H9 (cell line): Measurements from ENCODE around the gene METTL25B. TPM values are rescaled to one million over a fixed set of nuclear protein-coding genes. Genes with fewer than 3 reads are reported as not detected.

Experiments used
- DNase-seq: peaks from one replicate; pipeline ENCODE4 v3.0.0-alpha.2; 2017
- H2AFZ ChIP-seq: one replicate; pipeline ENCODE4 v1.6.1; 2013; ENCODE audit warnings: mild to moderate bottlenecking, low read length, control low read depth, moderate library complexity
- H2AK5ac ChIP-seq: 2 replicates; pipeline ENCODE4 v1.6.1; 2013; ENCODE audit warnings: low read length, control low read depth, mixed read lengths; ENCODE audit not compliant: insufficient read length
- H2BK120ac ChIP-seq: one replicate; pipeline ENCODE4 v1.6.1; 2013; ENCODE audit warnings: low read depth, mild to moderate bottlenecking, low read length, control low read depth, inconsistent platforms; ENCODE audit not compliant: poor library complexity, severe bottlenecking
- H2BK12ac ChIP-seq: 2 replicates; pipeline ENCODE4 v1.6.1; 2013; ENCODE audit warnings: low read length, control low read depth, mixed read lengths, low read depth; ENCODE audit not compliant: insufficient read length
- H2BK15ac ChIP-seq: 2 replicates; pipeline ENCODE4 v1.6.1; 2013; ENCODE audit warnings: low read depth, low read length, control low read depth
- H2BK20ac ChIP-seq: one replicate; pipeline ENCODE4 v1.6.1; 2013; ENCODE audit warnings: low read depth, mild to moderate bottlenecking, low read length, control low read depth, inconsistent platforms; ENCODE audit not compliant: poor library complexity, severe bottlenecking
- H2BK5ac ChIP-seq: 2 replicates; pipeline ENCODE4 v1.6.1; 2013; ENCODE audit warnings: low read length, control low read depth, mixed read lengths; ENCODE audit not compliant: insufficient read length
- H3K14ac ChIP-seq: 2 replicates; pipeline ENCODE4 v1.6.1; 2013; ENCODE audit warnings: low read length, control low read depth; ENCODE audit not compliant: insufficient read depth
- H3K18ac ChIP-seq: 2 replicates; pipeline ENCODE4 v1.6.1; 2013; ENCODE audit warnings: low read depth, mild to moderate bottlenecking, mixed read lengths, low read length, control low read depth; ENCODE audit not compliant: insufficient read length
- H3K23ac ChIP-seq: 2 replicates; pipeline ENCODE4 v1.6.1; 2013; ENCODE audit warnings: low read length, control low read depth, mixed read lengths, low read depth; ENCODE audit not compliant: insufficient read length
- H3K23me2 ChIP-seq: 2 replicates; pipeline ENCODE4 v1.6.1; 2013; ENCODE audit warnings: low read depth, mild to moderate bottlenecking, mixed read lengths, low read length, control low read depth; ENCODE audit not compliant: insufficient read length, poor library complexity, severe bottlenecking
- H3K27ac ChIP-seq: 2 replicates; pipeline ENCODE4 v1.5.1; 2013; ENCODE audit warnings: low read length, control low read depth, mixed read lengths, low read depth; ENCODE audit not compliant: insufficient read length
- H3K27me3 ChIP-seq: 2 replicates; pipeline ENCODE4 v1.6.1; 2013; ENCODE audit warnings: low read length, control low read depth, inconsistent platforms; ENCODE audit not compliant: insufficient read depth
- H3K4ac ChIP-seq: 2 replicates; pipeline ENCODE4 v1.6.1; 2013; ENCODE audit warnings: low read depth, mild to moderate bottlenecking, control low read depth, inconsistent platforms, low read length, moderate library complexity
- H3K4me1 ChIP-seq: 2 replicates; pipeline ENCODE4 v1.6.1; 2013; ENCODE audit warnings: low read length, control low read depth, inconsistent platforms; ENCODE audit not compliant: insufficient read depth
- H3K4me2 ChIP-seq: 2 replicates; pipeline ENCODE4 v1.6.1; 2013; ENCODE audit warnings: low read length, control low read depth, mixed read lengths; ENCODE audit not compliant: insufficient read length, insufficient read depth
- H3K56ac ChIP-seq: 2 replicates; pipeline ENCODE4 v1.6.1; 2013; ENCODE audit warnings: low read depth, mild to moderate bottlenecking, mixed read lengths, low read length, control low read depth; ENCODE audit not compliant: insufficient read length
- H3K79me1 ChIP-seq: 2 replicates; pipeline ENCODE4 v1.6.1; 2013; ENCODE audit warnings: low read depth, mild to moderate bottlenecking, moderate library complexity, low read length, control low read depth, inconsistent platforms; ENCODE audit not compliant: insufficient read depth, poor library complexity, severe bottlenecking
- H3K79me2 ChIP-seq: 2 replicates; pipeline ENCODE4 v1.6.1; 2013; ENCODE audit warnings: low read length, control low read depth, inconsistent platforms; ENCODE audit not compliant: insufficient read depth
- H3K9ac ChIP-seq: 2 replicates; pipeline ENCODE4 v1.6.1; 2013; ENCODE audit warnings: low read length, control low read depth, mixed read lengths; ENCODE audit not compliant: insufficient read length; ENCODE audit errors: extremely low read depth
- H3K9me3 ChIP-seq: one replicate; pipeline ENCODE4 v1.6.1; 2013; ENCODE audit warnings: low read depth, low read length, inconsistent platforms; ENCODE audit not compliant: control insufficient read depth
- H3T11ph ChIP-seq: one replicate; pipeline ENCODE4 v1.6.1; 2013; ENCODE audit warnings: mild to moderate bottlenecking, low read length, control low read depth, inconsistent platforms
- H4K20me1 ChIP-seq: one replicate; pipeline ENCODE4 v1.6.1; 2013; ENCODE audit not compliant: control insufficient read depth, insufficient read length, insufficient read depth
- H4K5ac ChIP-seq: 2 replicates; pipeline ENCODE4 v1.6.1; 2013; ENCODE audit warnings: low read depth, mild to moderate bottlenecking, mixed read lengths, low read length, control low read depth; ENCODE audit not compliant: insufficient read length
- H4K8ac ChIP-seq: replicated peaks from 2 replicates; pipeline ENCODE4 v1.6.1; 2013; ENCODE audit warnings: low read length, control low read depth, mixed read lengths, low read depth; ENCODE audit not compliant: insufficient read length
- H4K91ac ChIP-seq: 2 replicates; pipeline ENCODE4 v1.6.1; 2013; ENCODE audit warnings: low read depth, mild to moderate bottlenecking, moderate library complexity, mixed read lengths, low read length, control low read depth; ENCODE audit not compliant: insufficient read length
- H3K27ac Mint-ChIP-seq, 3 experiments: 2 replicates in 2 of 3; 3 replicates in 1 of 3; pipeline ENCODE4 v1.8.0; 2020 to 2021; ENCODE audit warnings: mixed read lengths in 3 of 3, mild to moderate bottlenecking in 1 of 3, moderate library complexity in 1 of 3
- H3K27me3 Mint-ChIP-seq: 2 replicates; pipeline ENCODE4 v1.8.0; 2021; ENCODE audit warnings: low read depth, mild to moderate bottlenecking, moderate library complexity, mixed read lengths
- H3K36me3 Mint-ChIP-seq, 3 experiments: 2 replicates in 2 of 3; 3 replicates in 1 of 3; pipeline ENCODE4 v1.8.0; 2020 to 2021; ENCODE audit warnings: low read depth in 3 of 3, mixed read lengths in 3 of 3; ENCODE audit not compliant: insufficient read depth in 1 of 3
- H3K4me1 Mint-ChIP-seq, 2 experiments: 2 replicates each; pipeline ENCODE4 v1.8.0; 2020; ENCODE audit warnings: mixed read lengths in 2 of 2
- H3K4me3 Mint-ChIP-seq, 2 experiments: 2 replicates in 1 of 2; 3 replicates in 1 of 2; pipeline ENCODE4 v1.8.0; 2020 to 2021; ENCODE audit warnings: mild to moderate bottlenecking in 2 of 2, mixed read lengths in 2 of 2, moderate library complexity in 1 of 2
- H3K9me3 Mint-ChIP-seq, 2 experiments: 2 replicates in 1 of 2; 3 replicates in 1 of 2; pipeline ENCODE4 v1.8.0; 2020; ENCODE audit warnings: mild to moderate bottlenecking in 2 of 2, mixed read lengths in 2 of 2, moderate library complexity in 1 of 2
- CTCF ChIP-seq: fragments of 200-600 bp; sonication (generic); conservative IDR thresholded peaks from 3 replicates; pipeline ENCODE4 v1.8.0; 2021; ENCODE audit warnings: antibody characterized with exemption, mild to moderate bottlenecking
- WGBS: extraction: QIAGEN DNeasy Blood & Tissue Kit; methylation state at CpG from one replicate; pipeline ENCODE4 v1.1.7; 2013; ENCODE audit warnings: missing lambda C conversion rate, low lambda C conversion rate, mixed read lengths; ENCODE audit not compliant: insufficient read length; ENCODE audit errors: extremely low coverage; 5-methylcytosine and 5-hydroxymethylcytosine counted together
- total RNA-seq: library from RNA; stranded (reverse); gene quantifications from 2 replicates; pipeline ENCODE4 v1.2.1, GENCODE V29; 2021

The METTL25B gene
- total RNA-seq, 1 experiment from 2014 or later = 26.2 TPM

DNA sequence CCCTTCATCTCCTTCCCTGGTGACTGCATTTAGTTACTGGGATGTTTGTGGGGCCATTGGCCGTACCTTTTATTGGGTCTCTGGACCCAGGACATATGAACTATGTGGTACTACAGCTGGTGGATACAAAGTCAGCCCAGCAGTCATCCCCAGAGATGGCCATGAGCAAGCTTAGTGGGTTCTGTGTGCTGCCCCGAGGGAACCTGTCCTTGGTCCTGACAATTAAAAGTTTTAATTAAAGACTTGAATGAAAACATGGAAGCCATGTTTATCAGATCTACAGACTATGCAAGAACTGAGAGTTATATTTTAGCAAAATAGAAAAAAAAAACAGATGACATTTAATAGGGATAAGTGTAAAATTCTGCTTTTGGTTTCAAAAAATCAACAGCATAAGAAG is 48.2 kb upstream of the METTL25B start:
- H3K9me3 ChIP-seq = no peaks in the 10 kb centered on the region
- H2BK15ac ChIP-seq = no peak overlapping the region
- no peak overlapping the region for H3T11ph ChIP-seq
- no peak overlapping the region for H3K56ac ChIP-seq
- H3K4me1 ChIP-seq = peaks cover 2% of the 10 kb centered on the region; the same call in 1 of the 2 replicates
- no peak overlapping the region for H3K14ac ChIP-seq
- no peaks in the 10 kb centered on the region for H4K20me1 ChIP-seq
- H4K5ac ChIP-seq = no peak overlapping the region
- peaks cover 36% of the 10 kb centered on the region for H3K27me3 Mint-ChIP-seq
- no CpG with 5 or more reads among the region's 2 CpGs for WGBS
- H3K27ac Mint-ChIP-seq = no peak overlapping the region
- no peak overlapping the region for H2BK5ac ChIP-seq
- no peak overlapping the region for H3K23ac ChIP-seq
- H3K9me3 Mint-ChIP-seq = no peaks in the 10 kb centered on the region
- peaks cover 12% of the 10 kb centered on the region for H3K23me2 ChIP-seq
- no peak for TF ChIP-seq CTCF
- H3K79me1 ChIP-seq = no peaks in the 10 kb centered on the region
- no peak overlapping the region for H2BK12ac ChIP-seq
- no peak overlapping the region for H2AK5ac ChIP-seq
- H2BK120ac ChIP-seq = no peak overlapping the region
- H3K4me3 Mint-ChIP-seq = no peak overlapping the region
- H3K27me3 ChIP-seq = no peaks in the 10 kb centered on the region
- no peak overlapping the region for H2BK20ac ChIP-seq
- H3K36me3 Mint-ChIP-seq = peaks cover 3 to 8% (median 5%) of the 10 kb centered on the region in 3 experiments; a peak in 6 of 7 replicates
- peaks cover under 1% of the 10 kb centered on the region; the same call in 1 of the 2 replicates for H3K79me2 ChIP-seq
- H3K4me1 Mint-ChIP-seq = peaks cover 33 to 50% of the 10 kb centered on the region in 2 experiments
- no peak overlapping the region for H4K91ac ChIP-seq
- no peak overlapping the region for H3K4me2 ChIP-seq
- no peak overlapping the region for H3K27ac ChIP-seq
- no peak overlapping the region for H3K4ac ChIP-seq
- H2AFZ ChIP-seq = no peak overlapping the region
- no peak overlapping the region for H3K18ac ChIP-seq
- H4K8ac ChIP-seq = no peak overlapping the region
- H3K9ac ChIP-seq = no peak overlapping the region
- no peak for DNase-seq
